HUES48 (cell line): Measurements from ENCODE around the gene CFAP91.
A peak's percentile ranks its signal among the peaks of the same experiment; 100 is the strongest.

Experiments used
- H3K27ac ChIP-seq: one replicate; pipeline ENCODE4 v1.7.0; 2013; ENCODE audit warnings: low read depth, low read length, inconsistent platforms
- H3K27me3 ChIP-seq: 2 replicates; pipeline ENCODE4 v1.6.1; 2013; ENCODE audit warnings: mild to moderate bottlenecking, low read length; ENCODE audit not compliant: control insufficient read depth, insufficient read depth
- H3K36me3 ChIP-seq: 2 replicates; pipeline ENCODE4 v1.6.1; 2013; ENCODE audit warnings: low read length; ENCODE audit not compliant: control insufficient read depth, insufficient read depth
- H3K4me1 ChIP-seq: 2 replicates; pipeline ENCODE4 v1.6.1; 2013; ENCODE audit warnings: mild to moderate bottlenecking, low read length; ENCODE audit not compliant: control insufficient read depth, insufficient read depth
- H3K4me3 ChIP-seq: 2 replicates; pipeline ENCODE4 v1.5.1; 2013; ENCODE audit warnings: mild to moderate bottlenecking, low read depth, low read length
- H3K9ac ChIP-seq: 2 replicates; pipeline ENCODE4 v1.6.1; 2013; ENCODE audit warnings: mild to moderate bottlenecking, low read depth, low read length, moderate library complexity
- H3K9me3 ChIP-seq: 2 replicates; pipeline ENCODE4 v1.6.1; 2013; ENCODE audit warnings: low read length; ENCODE audit not compliant: control insufficient read depth, insufficient read depth

CFAP91 gene

DNA sequence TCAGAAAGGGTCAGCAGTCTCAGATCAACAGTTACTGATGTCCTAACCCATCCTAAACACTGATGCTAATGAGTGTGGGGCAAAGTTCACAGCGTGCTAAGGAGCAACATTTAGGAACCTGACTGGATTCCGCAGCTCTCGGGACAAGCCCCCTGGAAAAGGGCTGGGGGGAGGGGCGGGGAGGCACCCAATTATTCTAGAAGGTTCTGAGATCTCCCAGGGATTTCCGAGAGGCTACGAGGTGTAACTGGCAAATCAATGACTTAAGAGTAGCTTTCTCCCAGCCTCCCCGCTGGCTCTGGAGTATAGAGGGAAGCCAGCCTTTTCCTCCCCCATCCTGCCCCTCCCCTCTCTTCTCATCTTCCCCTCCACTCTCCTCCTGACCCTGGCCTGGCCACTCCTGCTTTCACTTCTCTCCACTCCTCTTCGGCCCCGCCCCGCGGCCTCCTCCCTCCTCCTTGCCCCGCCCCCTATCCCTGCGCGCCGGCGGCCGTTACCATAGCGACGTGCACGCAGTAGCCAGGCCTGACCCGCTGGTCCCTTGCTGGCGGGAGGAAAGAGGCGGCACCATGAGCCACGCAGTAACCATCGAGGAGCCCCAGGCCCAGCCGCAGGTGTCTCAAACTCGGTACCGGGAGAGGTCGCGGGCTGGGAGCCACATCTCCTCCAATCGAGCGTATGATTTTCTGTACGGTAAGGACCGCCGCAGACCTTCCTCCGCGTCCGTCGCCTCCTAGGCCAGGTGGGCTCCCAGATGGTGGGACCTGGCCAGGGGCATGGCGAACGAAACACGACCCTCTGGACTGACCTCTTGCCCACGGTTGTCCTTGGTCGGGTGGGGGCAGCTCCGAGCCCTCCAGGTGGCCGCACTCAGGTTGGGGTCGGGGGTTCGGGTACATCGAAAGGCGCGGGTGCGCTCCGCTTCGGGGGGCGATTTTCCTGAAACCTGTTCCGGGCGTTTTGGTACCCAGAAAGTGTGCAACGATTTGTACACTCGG lies at the start of gene CFAP91:
CFAP91 (plus strand) TSS at position 493 of the 998 bp plus-strand sequence; CDS start at position 570, 77 bp downstream.
- Histone ChIP-seq H3K9ac (no peak within 1 kb of the TSS), H3K27ac (peak within 1 kb of the TSS; percentile 13), H3K36me3 (no peaks in the 10 kb centered on the region), H3K4me3 (peak within 1 kb of the TSS; percentile 83), H3K27me3 (peaks cover 7% of the 10 kb centered on the region; the same call in 1 of the 2 replicates), H3K9me3 (no peaks in the 10 kb centered on the region), H3K4me1 (peaks cover 10% of the 10 kb centered on the region; the same call in 1 of the 2 replicates)

DNA sequence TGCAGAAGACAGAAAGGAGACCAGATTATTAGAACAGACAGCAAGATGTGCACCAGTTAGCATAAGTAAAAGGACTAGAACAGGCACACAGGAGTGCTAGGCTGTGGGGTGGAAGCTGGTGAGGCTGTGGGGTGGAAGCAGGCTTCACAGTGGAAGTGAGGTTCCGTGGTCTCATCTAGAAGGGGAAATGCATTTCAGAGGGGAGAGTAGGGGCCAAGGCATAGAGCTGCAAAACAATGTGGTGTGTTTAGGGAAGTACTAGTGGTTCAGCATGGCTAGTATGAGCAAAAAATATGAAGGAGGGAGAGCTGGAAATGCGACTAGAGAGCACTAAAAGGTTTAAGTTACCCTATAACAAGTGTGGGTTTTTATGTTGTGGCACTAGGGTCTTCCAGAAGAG lies 48.9 kb upstream of the CFAP91 start:
- Histone ChIP-seq H3K4me3 (no peak overlapping the region), H3K36me3 (no peaks in the 10 kb centered on the region), H3K27ac (no peak overlapping the region)

DNA sequence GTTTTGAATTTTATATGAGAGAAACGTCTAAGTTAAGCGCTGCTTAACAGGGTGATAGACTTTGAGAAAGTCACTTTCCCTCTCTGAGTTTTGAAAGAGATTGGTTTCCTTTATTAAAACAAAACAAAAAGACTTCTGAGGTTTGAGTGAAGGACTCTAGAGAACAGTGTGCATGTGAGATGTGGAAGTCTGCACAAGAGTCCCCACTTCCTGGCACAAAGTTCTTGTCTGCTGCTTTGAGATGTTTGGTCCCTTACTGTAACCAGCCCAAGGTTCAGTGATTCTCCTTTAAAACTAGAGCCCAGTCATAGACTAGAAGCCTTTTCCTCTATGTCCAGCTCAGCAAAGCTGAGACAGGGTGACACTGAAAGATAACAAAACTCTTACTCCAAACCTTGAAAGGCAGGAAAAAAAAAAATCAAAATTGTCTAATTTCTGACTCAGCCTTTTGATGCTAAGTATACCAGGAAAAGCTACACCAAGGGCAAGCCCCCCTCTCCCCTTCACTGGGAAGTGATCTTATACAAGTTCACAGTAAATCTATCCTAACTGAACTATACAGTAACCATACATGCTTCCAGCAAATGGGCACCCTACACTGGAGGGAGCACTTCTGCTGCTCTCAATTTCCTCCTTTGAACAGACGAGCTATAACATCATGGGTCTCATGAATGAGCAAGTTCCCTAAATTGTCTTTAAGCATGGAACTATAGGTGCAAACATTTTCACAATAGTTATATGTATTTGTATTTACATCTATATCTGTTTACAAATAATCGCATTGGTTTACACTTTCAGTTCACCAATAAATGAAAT lies 44.7 kb upstream of the CFAP91 start:
- Histone ChIP-seq H3K4me3 (no peak overlapping the region), H3K9me3 (no peaks in the 10 kb centered on the region), H3K27me3 (no peaks in the 10 kb centered on the region), H3K4me1 (no peaks in the 10 kb centered on the region), H3K27ac (no peak overlapping the region), H3K36me3 (no peaks in the 10 kb centered on the region), H3K9ac (no peak overlapping the region)

More for the DNA sequence above, 48.9 kb upstream of the CFAP91 start:
- Histone ChIP-seq H3K4me1 (no peaks in the 10 kb centered on the region), H3K9ac (no peak overlapping the region), H3K9me3 (no peaks in the 10 kb centered on the region), H3K27me3 (no peaks in the 10 kb centered on the region)

DNA sequence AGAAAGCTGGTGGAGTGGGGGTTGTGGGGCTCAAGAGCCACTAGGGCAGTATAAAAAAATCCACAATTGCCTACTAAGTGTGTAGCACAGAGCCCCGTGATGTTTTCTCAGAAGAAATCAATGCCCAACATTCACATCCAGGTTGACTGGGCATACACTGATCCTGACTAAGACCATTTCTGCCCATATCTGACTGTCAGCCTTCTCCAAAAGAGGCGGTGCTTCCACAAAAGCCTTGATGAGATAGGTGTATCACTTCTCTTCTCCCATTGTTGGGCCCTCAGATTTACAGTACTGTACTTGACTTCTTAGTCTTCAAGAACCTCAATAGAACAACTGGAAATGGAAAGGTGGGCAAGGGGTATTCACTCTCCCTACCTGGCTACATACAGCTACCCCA lies 43.8 kb upstream of the CFAP91 start:
- Histone ChIP-seq H3K4me1 (no peaks in the 10 kb centered on the region), H3K27ac (no peak overlapping the region), H3K9ac (no peak overlapping the region), H3K36me3 (no peaks in the 10 kb centered on the region), H3K9me3 (no peaks in the 10 kb centered on the region), H3K4me3 (no peak overlapping the region), H3K27me3 (no peaks in the 10 kb centered on the region)

DNA sequence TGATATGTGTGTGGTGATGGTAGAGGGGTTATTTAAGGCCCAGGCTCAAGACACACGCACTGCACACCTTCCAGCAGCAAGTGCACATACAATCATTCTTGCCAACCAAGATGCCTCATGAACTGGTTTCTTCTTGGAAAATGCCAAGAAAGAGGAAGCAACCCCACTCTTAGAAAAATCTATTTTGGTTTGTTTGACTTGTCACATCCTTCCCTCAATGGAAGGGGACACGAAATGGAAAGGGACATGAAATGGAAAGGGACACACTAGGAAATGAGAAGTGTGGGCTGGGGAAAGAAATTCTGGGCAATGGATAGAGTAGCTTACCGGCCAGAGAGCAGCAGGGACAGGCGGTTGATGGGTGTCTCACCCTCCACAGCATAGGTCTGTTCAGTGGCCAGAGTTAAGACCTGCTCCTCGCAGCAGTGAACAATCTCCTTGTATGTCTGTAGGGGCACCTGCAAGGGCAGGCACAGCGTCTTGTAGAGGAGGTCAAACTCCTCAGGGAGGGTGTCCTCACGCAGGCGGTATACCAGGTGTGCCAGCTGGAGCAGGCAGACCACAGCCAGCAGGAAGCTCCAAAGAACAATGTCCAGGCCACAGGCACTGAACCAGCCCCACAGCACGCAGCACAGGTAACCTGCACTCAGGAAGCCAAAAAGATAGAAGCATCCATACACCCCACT lies 43.1 kb upstream of the CFAP91 start:
- Histone ChIP-seq H3K27me3 (no peaks in the 10 kb centered on the region), H3K9ac (no peak overlapping the region), H3K27ac (no peak overlapping the region), H3K4me3 (no peak overlapping the region), H3K4me1 (no peaks in the 10 kb centered on the region), H3K36me3 (no peaks in the 10 kb centered on the region), H3K9me3 (no peaks in the 10 kb centered on the region)

DNA sequence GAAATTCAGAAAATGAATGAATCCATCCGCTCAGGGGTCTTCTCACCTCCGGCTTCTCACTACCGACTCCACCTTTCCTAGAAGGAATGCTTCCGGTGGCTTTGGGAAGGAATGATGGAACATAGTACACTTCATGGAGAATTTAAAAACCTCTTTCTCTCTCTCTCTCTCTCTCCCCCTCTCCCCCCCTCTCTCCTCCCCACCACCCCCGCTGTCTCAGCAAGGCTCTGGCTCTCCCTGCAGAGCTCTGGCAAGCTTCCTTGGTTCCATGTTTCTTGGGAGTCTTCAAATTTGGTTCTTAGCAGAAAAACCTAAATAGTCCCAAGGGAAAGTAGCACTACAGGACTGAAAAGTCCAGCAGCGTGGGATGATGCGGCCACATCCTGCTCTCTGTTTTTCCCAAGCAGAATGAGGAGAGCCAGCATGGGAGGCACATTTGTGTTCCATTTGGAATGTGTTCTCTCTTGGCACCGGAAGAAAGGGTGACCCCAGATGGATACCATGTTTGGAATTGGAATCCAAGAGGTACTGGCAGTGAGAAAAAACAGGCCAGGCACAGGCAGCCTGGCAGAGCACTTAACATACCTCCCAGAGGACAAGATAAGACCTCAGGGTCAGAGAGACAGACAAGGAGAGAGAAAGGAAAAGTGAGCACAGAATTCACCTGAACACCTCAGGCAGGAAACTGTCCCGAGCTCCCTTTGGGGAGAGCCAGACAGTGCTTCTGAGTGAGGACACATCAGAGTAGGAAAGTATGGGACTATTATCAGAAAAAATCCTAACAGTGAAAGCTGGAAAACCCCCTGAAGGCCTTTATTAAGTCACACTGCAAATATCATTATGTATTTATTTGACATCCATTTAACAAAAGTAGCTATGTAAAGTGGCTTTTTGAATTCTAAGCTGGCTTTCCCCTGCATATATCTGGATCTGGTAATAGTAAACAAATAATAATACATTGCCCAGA lies 42.1 kb upstream of the CFAP91 start, which contains the start of gene POPDC2:
POPDC2 (minus strand) TSS at position 116 of the 967 bp plus-strand sequence. CDS start 166 bp downstream, outside the sequence.
- Histone ChIP-seq H3K27ac (no peak within 1 kb of the TSS), H3K4me1 (no peaks in the 10 kb centered on the region), H3K4me3 (no peak within 1 kb of the TSS), H3K9ac (no peak within 1 kb of the TSS), H3K9me3 (no peaks in the 10 kb centered on the region), H3K36me3 (no peaks in the 10 kb centered on the region), H3K27me3 (no peaks in the 10 kb centered on the region)

DNA sequence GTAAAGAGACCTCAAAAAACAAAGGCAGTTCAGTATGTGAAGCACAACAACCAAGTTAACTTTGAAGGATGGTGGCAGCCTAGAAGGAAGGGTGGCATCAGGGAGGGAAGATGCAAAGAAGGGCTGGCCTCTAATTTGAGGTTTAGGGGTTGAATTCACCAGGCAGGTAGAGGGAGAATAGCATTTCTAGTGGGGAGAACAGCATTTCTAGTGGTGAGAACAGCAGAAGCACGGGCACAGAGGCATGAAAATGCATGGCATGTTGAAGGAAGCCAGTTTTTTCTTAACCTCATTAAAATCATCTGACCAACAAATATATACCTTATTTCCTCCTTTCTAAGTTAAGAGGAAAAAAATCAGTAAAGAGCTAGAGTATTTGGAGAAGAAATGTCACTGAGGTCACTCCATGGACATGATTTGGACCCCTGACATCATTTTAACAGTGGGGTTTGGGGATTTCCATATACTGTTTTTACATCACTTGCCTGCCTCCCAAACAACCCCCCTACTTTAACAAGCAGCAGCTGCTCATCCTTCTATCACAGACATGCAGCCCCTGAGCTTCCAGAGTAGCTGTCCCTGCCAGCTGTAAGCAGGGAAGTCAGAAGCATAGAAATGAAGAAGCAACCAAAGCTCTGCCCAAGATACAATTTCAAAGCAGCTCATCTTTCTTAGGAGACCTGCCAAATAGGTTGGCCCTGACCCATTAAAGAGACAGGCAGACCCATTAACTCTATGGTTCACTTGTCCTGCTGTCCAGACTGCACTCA lies 40.0 kb upstream of the CFAP91 start:
- H3K36me3 ChIP-seq = no peaks in the 10 kb centered on the region
- H3K4me1 ChIP-seq = no peaks in the 10 kb centered on the region
- H3K9me3 ChIP-seq = no peaks in the 10 kb centered on the region
- no peak overlapping the region for H3K4me3 ChIP-seq
- no peak overlapping the region for H3K27ac ChIP-seq
- H3K9ac ChIP-seq = no peak overlapping the region
- H3K27me3 ChIP-seq = no peaks in the 10 kb centered on the region

DNA sequence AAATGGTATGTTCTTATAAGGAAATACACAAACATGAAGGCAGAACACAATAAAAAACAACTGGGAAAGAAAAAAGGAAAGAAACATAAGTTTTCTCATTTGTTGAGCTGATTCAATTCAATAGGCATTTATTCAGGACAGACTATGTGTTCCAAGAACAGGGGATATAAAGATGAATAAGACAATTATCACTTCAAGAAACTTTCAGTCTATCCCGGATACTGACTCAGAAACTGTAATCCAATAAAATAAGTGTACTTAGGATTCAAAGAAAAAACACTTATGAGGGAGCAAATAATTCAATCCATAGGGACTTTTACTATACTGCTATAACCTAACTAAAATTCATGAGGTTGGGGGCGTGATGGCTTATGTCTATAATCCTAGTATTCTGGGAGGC lies 38.9 kb upstream of the CFAP91 start:
- Histone ChIP-seq H3K27ac (no peak overlapping the region), H3K27me3 (no peaks in the 10 kb centered on the region), H3K9me3 (no peaks in the 10 kb centered on the region), H3K4me3 (no peak overlapping the region), H3K4me1 (no peaks in the 10 kb centered on the region), H3K36me3 (peaks cover 9% of the 10 kb centered on the region), H3K9ac (no peak overlapping the region)

DNA sequence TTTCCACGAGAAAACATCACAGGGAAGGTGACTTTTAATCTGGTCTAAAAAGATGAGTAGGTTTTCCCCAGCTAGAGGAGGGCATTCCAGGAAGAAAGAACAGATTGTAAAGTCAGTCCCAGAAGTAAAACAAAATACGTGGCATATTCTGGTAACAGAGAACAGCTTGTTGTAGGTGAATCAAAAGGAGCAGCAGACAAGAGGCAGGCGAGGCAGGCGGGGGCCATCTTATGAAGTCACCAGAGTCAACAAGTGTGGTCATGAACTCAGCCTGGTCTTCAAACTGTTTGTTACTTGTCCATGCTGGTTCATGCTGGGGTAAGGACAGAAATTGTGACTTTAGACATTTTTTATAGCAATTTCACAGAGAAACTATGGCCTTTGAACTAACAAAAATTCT lies 38.5 kb upstream of the CFAP91 start:
- Histone ChIP-seq H3K36me3 (peaks cover 13% of the 10 kb centered on the region), H3K27ac (no peak overlapping the region), H3K9me3 (no peaks in the 10 kb centered on the region), H3K27me3 (no peaks in the 10 kb centered on the region), H3K4me3 (no peak overlapping the region), H3K4me1 (no peaks in the 10 kb centered on the region), H3K9ac (no peak overlapping the region)
